Measurements from ENCODE around the gene ADAMTS17.
"Not testable (repeated sequence)": the region's sequence is repeated elsewhere in the genome, so short reads cannot be mapped to it uniquely, and the experiment has no call there.

Gene ADAMTS17

GRCh38 chr15:100104245-100104644 lies 237.5 kb downstream of the ADAMTS17 start:
- no peak for DNase-seq

- DNase-seq: no peak
These were observed 237.9 kb downstream of the ADAMTS17 start for GRCh38 chr15:100103828-100104227.

- no peak for DNase-seq
These were observed 240.2 kb downstream of the ADAMTS17 start for GRCh38 chr15:100101426-100102089.

- DNase-seq: no peak
These were observed 240.8 kb downstream of the ADAMTS17 start for GRCh38 chr15:100100926-100101325.

- no peak for DNase-seq
These were observed 241.8 kb downstream of the ADAMTS17 start for GRCh38 chr15:100099976-100100375.

- no peak for DNase-seq
These were observed 243.1 kb downstream of the ADAMTS17 start for GRCh38 chr15:100098705-100099104.

- no peak for DNase-seq
These were observed 244.2 kb downstream of the ADAMTS17 start for GRCh38 chr15:100097342-100098127.

GRCh38 chr15:100096700-100097099 lies 245.1 kb downstream of the ADAMTS17 start:
- DNase-seq: no peak

- no peak for DNase-seq
These were observed 245.6 kb downstream of the ADAMTS17 start for GRCh38 chr15:100096248-100096600.

- DNase-seq: no peak
These were observed 246.1 kb downstream of the ADAMTS17 start for GRCh38 chr15:100095541-100096247.

- DNase-seq: no peak
These were observed 247.7 kb downstream of the ADAMTS17 start for GRCh38 chr15:100094127-100094510.

GRCh38 chr15:100093211-100094126 lies 248.3 kb downstream of the ADAMTS17 start:
- no peak for DNase-seq

GRCh38 chr15:100092034-100092433 lies 249.7 kb downstream of the ADAMTS17 start:
- DNase-seq: no peak

- DNase-seq: no peak
These were observed 251.4 kb downstream of the ADAMTS17 start for GRCh38 chr15:100090411-100090810.

- not testable (repeated sequence) for DNase-seq
These were observed 257.5 kb downstream of the ADAMTS17 start for GRCh38 chr15:100084042-100084821.

GRCh38 chr15:100083572-100083971 lies 258.2 kb downstream of the ADAMTS17 start:
- DNase-seq: no peak

- no peak for DNase-seq
These were observed 258.9 kb downstream of the ADAMTS17 start for GRCh38 chr15:100082761-100083402.

GRCh38 chr15:100081454-100081853 lies 260.3 kb downstream of the ADAMTS17 start:
- DNase-seq: no peak

- no peak for DNase-seq
These were observed 263.1 kb downstream of the ADAMTS17 start for GRCh38 chr15:100078511-100079220.

GRCh38 chr15:100075229-100075628 lies 266.5 kb downstream of the ADAMTS17 start:
- no peak for DNase-seq

- DNase-seq: no peak
These were observed 267.8 kb downstream of the ADAMTS17 start for GRCh38 chr15:100073982-100074381.
